CD4-positive, alpha-beta T cell treated with Interleukin-17A for 4 hours (primary cell): ENCODE measurements around the gene MESD.
A peak's percentile ranks its signal among the peaks of the same experiment; 100 is the strongest.
"Not testable (repeated sequence)": the region's sequence is repeated elsewhere in the genome, so short reads cannot be mapped to it uniquely, and the experiment has no call there.

Experiments
- DNase-seq: peaks from one replicate; pipeline ENCODE4 v3.0.0-alpha.2; 2020; ENCODE audit warnings: mixed read lengths

MESD gene

GRCh38 chr15:80988148-80988796 is 1.3 kb downstream of the MESD start:
- DNase-seq: no peak

DNA sequence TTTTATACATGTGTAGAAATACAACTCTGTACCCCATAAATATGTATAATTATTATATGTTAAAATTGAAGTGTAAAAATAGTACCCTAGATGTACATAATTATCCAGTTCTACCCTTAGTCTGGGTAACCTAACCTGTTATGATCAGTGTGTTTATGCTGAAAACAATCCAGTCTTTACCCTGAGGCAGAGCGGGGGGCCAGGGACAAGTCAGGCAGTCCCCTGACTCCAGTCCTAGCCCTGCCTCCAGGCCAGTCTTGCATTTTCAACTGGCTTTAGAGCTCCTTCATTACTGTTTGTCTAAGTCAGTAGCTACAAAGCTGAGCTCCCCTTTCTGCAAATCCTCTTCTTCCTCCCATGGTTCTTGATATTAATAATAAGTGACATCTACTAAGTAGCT is 3.1 kb downstream of the MESD start:
- DNase-seq: no peak

DNA sequence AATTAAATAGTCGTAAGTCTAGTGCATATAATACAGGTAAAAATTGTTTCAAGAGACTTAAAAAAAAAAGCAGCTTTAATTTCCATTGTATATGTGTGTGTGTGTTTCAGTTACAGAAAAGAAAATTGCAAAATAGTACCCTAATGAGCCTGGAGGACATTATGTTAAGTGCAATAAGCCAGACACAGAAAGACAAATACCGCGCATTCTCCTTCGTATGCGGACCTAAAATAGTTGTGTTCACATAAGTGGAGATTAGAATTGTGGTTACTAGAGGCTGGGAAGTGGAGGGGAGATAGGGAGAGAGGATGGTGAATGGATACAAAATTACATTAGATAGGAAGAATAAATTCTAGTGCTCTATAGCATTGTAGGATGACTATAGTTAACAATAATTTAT is 3.6 kb downstream of the MESD start:
- DNase-seq: no peak

- DNase-seq: no peak
These were observed 4.8 kb downstream of the MESD start for GRCh38 chr15:80984856-80985255.

- no peak for DNase-seq
These were observed 6.8 kb downstream of the MESD start for GRCh38 chr15:80982839-80983238.

DNA sequence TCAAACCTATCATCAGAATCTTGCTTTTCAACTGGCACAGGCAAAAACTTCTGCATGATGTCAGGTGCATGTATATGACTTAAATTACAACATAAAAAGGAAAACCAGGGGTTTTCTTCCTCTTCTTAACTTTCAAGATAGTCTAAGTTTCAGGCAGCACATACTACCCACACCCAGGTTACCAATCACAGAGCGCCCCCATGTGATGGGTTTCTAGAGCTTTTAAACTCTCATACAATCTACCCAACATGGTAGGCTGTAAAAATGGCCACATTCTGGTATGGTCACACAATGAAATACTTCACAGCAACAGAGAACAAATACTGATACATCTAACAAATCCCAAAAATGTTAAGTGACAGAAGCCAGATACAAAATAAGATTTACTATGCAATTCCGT is 7.4 kb downstream of the MESD start:
- DNase-seq: peak; percentile 25

- DNase-seq: no peak
These were observed 9.9 kb downstream of the MESD start for GRCh38 chr15:80979538-80980200.

GRCh38 chr15:80978685-80979329 is 10.8 kb downstream of the MESD start:
- DNase-seq: no peak

DNA sequence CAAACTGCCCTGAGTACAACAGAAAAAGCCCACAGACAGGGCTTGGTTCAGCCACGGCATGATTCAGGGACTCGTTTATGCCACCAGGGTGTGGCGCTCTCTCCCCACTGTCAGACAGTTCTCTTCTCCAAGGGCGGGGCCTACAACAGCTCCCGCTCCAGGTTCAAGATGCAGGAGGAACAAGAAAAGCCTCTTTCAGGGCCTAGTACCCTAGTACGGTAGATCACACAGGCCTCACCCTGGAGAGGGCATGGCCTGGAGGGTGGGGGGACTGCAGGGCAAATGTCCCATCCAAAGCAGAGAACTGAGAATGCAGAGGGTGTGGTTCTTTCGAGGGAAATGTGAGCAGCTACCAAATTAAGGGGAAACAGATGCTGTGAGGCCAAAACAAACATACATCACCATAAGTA is 12.0 kb downstream of the MESD start:
- peak; percentile 61 for DNase-seq

DNA sequence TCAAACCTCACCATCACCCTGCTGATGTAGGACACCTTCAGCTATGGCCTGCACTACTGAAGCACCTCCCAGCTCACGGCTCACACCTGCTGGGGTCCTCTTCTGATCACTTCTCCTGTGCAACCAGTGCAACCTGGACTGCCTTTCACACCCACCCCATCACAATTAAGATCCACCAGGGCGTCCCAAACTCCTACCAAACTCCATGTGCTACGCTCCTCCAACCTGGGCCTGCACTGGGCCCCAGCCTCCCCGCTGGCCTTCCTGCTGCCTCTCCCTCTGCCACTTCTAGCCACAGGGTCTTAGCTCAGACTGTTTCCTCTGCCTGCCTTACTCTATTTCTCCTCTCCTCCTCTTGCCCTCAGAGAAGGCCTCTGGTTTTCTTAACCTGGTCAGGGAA is 12.8 kb downstream of the MESD start:
- DNase-seq: no peak

GRCh38 chr15:80974914-80975313 is 14.7 kb downstream of the MESD start:
- DNase-seq: no peak

- DNase-seq: no peak
These were observed 17.3 kb downstream of the MESD start for GRCh38 chr15:80972276-80972675.

DNA sequence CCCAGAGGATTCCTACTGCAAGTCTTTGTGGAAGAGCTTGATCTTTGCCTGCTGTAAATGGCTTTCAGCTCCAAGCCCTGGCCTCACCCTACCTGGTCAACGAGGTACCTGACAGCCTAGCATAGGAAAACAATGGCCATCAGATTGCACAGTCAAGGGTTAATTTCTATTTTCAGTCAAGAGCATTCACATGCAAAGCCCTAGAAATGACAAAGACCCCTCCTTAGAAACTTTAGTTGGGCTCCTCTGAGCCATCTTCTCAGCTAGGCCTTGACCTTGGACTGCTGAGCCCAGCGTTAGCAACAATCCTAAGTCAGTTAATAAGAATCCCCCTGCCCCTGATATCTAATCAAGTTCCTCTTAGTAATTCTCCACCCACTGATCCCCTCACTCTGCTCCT is 18.5 kb downstream of the MESD start:
- DNase-seq: no peak

- DNase-seq: no peak
These were observed 19.0 kb downstream of the MESD start for GRCh38 chr15:80970658-80971057.

- peak; percentile 79 for DNase-seq
These were observed 19.5 kb downstream of the MESD start for GRCh38 chr15:80970018-80970657.

DNA sequence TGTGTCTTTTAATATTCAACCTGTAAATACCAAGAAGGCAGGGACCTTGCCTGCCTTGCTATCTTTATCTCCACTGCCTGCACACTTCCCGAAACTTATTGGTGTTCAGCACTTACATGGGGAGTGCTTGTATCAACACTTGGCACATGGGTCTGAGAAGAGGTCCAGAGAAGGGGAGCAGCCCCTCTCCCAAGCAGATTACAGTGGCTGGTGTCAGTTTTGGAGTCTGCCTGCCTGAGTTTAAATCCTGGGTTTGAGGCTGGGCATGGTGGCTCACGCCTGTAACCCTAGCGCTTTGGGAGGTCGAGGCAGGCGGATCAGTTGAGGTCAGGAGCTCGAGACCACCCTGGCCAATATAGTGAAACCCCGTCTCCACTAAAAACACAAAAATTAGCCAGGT is 20.3 kb downstream of the MESD start:
- DNase-seq: no peak

DNA sequence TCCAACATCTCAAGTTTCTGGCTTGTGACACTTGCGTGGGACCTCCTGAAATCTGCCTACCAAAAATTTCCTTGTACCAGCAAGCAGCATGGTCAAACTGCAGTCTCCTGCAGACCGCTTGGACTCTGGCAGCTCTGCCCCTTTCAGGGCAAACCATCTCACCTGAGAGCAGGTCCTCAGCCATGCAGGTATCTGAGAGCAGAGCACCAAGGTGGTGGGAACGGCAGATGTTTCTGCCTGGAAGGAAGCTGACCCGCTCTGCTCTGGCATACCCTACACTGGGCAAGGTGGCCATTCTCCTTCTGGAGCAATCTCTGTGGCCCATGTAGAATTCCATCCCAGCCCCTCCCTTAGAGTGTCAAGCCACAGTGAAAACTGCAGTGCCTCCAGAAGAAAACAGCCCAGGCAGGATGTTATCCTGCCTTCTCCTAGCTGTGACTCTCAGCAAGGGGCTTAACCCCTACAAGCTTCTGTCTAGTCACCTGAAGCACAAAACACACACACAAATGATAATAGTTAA is 21.6 kb downstream of the MESD start:
- no peak for DNase-seq

- no peak for DNase-seq
These were observed 22.2 kb downstream of the MESD start for GRCh38 chr15:80967451-80967850.

DNA sequence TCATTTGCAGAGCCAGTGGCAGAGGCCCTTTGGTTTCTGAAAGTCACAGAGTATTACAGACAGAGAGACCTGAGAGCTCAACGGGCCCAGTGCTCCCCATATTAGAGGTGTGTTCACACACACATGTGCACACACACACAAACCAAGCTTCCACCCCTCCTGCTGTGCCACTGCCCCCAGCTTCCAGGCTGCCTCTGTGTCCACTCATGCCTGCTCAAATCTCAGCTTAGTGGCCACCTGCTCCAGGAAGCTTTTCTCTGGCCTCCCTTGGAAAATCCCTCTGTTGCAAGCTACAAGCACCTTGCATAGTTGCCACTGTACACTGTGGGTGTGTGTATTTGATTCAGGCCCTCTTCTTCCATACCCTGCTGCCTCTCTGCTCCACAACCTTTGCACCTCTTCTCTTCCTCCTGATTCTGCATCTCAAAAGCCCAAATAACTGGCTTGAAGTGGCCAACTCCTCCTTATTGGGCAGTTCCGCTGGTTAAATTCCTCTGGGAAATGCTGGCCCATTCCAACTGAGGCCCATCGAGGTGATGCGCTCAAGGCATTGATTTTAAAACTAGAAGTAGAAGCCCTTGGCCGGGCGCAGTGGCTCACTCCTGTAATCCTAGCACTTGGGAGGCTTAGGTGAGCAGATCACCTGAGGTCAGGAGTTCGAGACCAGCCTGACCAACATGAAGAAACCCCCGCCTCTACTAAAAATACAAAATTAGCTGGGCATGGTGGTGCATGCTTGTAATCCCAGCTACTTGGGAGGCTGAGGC is 23.0 kb downstream of the MESD start:
- DNase-seq: no peak

- not testable (repeated sequence) for DNase-seq
These were observed 24.2 kb downstream of the MESD start for GRCh38 chr15:80965454-80965853.

- no peak for DNase-seq
These were observed 30.7 kb downstream of the MESD start for GRCh38 chr15:80958818-80959495.

DNA sequence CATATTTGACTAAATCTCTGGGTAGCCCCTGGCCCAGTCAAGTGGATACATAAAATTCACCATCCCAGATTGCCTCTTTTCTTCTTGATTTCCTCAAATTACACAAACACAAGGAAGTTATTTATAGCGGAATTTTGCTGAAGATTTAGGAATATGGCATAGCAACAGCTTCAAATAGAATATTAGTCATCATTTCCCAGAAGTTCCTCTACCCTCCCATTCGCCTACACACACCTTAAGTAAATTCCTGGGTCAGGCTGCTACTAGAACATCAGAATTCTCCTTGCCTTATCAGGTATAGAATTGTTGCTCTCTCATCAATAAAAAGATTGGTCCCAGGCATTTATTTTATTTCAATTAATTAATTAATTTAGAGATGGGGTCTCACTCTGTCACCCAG is 31.6 kb downstream of the MESD start:
- no peak for DNase-seq
